ENCODE results near the gene RNF133.

RNF133 gene, protein sequence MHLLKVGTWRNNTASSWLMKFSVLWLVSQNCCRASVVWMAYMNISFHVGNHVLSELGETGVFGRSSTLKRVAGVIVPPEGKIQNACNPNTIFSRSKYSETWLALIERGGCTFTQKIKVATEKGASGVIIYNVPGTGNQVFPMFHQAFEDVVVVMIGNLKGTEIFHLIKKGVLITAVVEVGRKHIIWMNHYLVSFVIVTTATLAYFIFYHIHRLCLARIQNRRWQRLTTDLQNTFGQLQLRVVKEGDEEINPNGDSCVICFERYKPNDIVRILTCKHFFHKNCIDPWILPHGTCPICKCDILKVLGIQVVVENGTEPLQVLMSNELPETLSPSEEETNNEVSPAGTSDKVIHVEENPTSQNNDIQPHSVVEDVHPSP

DNA sequence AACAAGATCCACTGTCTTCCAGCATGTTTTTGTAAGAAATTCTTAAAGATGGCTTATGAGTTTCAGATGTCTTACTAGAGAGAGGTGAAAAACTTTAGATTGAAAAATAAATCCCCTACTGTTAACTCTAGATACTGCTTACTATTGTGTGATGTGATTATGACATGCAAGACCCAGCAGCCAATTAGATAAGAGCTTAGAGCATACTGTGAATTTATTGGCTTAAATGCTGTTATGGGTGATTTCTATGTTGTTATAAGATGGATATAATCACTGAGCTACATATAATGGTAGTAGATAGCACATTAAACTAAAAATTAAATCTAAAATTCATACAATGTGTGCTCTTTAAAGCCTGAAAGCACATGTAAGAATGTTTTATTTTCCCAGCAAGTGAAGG, at the start of gene RNF133:
Gene RNF133 (minus strand): TSS at position 101 of the 400 bp plus-strand sequence. CDS start 199 bp downstream, outside the sequence.
- no peak for DNase-seq

DNA sequence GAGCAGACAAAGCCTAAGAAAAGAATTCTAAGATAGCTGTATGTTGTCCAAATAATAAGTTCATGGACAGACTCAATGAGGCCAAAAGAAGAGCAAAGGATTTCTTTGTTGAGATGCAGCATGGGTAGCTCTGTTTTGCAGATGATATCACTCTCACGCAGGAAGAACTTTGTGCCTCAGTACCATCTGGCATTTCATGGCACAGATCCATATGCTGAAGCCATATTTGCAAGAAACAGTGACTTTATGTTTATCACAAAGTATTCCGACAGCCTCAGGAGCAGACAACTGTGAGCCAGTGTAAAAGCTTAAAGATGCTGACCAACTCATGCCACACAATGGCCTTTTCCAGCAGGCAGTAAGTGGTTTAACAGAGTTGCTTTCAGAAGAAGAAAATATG, 49.3 kb upstream of the RNF133 start:
- DNase-seq, result no peak

DNA sequence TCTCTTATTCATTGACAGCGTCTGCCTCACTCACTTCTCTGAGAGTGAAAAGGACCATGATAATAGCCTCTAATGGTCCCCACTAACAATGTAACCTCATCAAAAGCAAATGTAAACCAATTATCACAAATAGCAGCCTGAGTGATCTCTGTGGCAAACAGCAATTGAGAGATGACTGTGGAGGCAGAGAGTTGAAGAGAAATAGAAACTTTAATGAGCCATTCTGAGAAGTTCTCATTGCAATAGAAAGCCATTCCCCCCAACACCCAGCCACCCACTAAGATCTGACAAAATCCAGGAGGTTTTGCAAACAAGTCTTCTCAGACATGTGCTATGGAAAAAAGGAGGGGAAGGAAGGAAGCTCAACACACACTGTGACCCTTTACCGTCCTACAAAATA, 48.0 kb upstream of the RNF133 start:
- DNase-seq, result no peak

DNA sequence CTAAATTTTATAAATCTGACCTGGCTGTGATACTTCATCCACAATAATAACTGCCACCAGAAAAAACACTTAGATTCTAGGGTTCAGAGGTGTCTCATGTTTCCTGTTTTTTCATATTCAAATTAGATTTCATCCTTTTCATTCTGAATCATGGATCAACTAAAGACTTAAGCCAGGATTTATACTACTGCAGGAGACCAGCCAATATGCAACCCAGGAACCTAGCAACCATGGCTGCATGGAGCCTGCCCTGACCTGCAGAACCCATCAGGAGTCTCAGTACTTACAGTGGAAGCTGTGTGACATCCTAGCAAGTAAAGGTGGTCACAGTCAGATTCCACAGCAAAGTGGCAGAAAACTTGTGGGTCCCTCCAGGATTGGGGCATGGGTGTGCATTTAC, 44.3 kb upstream of the RNF133 start:
- peak; percentile 41 to 60 for DNase-seq

DNA sequence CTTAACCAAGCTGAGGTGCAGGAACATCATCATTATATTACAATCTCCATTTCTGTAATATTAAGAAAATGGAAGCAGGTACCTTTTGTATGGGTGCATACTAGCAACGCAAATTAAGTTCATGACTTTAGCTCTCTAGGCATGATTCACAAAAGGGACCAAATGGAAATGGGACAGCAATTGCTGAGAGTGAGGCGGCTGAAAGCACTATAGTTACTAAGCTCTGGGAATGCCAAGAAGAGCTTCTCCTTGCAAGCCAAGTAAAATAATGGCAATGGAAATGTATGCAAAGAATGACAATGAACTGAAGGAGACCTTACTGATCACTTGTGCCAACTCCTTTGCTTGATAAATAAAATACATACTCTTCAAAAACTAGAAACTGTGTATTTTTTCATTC, 40.0 kb upstream of the RNF133 start:
- no peak for DNase-seq

DNA sequence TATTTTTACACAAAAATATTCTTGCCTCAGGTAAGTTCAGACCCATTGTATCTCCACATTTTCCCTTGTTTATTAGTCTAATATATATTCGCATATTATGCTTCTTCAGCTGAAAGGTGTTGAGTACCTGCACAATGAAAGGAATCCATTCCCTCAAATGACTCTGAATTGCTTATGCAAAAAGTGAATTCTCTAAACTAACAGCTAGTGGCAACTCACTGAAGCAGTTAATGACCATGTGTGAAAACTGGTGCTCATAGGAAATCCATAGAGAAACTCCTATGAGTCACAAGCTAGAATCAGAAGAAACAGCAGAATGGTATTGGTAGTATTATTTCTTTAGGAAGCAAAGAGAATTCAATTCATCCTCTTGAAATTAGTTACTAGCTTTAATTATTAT, 37.3 kb upstream of the RNF133 start:
- peak in 1 of 2 experiments; percentile 13 for DNase-seq

DNA sequence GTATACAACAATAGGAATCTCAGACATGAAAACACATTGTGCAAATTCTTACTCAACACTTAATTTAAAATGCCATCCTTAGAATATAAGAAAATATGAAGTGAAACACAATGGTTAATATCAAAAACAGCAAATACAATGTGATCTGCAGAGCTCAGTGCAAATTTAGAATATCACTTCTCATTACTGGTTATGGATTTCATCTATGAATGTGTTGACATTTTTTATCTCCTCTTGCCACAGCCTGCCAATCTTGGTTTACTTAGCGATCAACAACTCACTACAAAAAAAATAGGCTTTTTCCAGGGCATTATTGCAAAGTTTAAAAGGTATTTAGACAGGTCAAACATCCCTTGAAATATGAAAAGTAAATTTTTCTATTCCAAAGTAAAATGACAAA, 28.8 kb upstream of the RNF133 start:
- no peak for DNase-seq

DNA sequence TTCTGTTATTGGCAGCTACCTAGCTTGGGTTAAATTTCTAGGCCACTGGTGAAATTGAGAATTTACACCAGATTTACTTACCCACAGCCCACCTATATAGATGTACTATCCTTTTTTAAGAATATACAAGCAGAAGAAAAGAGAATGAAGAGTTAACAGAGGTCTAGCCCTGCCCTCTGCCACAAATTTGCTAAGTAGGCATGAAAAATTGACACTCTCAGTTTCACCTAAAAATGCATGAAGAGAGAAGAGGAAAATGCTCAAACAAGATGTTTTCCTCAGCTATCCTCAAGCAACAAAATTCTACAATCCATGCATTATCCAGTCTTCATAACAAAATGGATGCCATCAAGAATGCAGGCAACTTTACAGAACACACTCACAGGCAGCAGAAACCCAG, 28.4 kb upstream of the RNF133 start:
- no peak for DNase-seq

DNA sequence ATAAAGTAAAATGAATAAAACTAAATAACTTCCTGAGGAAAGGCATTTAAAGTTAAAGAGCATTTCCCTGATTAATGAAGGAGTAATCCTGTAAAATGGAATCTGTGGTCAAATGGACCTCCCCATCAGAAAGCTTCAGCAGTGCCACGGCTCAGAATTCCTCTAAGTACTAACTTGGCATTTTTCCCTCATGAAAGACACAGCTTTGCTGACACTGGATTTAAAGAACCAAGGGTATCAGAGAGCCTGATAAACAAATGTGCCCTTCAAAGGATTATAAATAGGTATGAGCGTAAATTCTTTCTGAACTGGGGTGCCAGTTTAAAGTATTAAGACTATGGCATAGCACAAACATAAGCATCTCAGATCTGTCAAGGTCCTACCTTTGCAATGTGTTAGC, 28.0 kb upstream of the RNF133 start:
- no peak for DNase-seq

DNA sequence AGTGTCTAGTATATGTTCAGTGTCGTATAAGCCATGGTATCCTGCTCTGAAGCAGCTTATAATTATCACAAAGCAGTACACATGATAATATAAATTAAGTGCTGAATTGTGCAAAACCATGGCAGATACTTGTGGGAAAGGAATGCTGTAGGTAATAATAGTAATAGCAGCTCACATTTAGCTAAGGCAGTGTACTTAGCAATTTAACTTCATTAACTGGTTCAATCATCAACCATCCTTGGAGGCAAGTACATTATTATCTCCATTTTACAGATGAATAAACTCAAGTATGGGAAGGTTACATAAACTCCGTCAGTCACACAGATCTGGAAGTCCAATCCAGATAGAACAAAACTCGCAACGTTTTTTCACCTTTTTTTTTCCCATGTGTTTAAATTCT, 25.4 kb upstream of the RNF133 start:
- no peak for DNase-seq

DNA sequence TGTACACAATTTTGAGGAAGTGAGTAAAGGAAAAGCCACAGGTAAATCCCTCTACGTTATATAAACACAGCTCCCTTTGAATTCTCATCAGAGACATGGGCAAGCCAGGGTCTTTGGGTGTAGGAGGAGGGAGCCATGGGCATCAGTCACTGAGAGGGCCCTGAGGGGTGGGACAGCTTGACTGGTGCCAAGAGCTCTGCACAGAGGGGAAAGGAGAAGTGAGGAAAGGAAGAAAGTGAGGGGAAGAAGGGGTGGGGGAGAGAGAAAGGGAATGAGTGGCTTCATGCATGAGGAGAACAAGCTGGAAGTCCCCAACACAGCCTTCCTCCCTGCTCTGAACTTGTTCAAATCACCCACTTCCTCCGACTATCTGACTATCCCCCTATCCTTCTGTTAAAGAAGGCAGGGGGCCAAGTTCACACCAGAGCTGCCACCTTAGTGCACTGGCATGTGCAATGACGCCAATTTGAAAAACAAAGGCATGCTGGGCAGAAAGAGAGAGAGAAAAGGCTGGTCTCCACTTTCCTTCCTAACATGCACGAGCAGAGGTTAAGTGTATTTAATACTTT, 20.2 kb upstream of the RNF133 start:
- no peak for DNase-seq

DNA sequence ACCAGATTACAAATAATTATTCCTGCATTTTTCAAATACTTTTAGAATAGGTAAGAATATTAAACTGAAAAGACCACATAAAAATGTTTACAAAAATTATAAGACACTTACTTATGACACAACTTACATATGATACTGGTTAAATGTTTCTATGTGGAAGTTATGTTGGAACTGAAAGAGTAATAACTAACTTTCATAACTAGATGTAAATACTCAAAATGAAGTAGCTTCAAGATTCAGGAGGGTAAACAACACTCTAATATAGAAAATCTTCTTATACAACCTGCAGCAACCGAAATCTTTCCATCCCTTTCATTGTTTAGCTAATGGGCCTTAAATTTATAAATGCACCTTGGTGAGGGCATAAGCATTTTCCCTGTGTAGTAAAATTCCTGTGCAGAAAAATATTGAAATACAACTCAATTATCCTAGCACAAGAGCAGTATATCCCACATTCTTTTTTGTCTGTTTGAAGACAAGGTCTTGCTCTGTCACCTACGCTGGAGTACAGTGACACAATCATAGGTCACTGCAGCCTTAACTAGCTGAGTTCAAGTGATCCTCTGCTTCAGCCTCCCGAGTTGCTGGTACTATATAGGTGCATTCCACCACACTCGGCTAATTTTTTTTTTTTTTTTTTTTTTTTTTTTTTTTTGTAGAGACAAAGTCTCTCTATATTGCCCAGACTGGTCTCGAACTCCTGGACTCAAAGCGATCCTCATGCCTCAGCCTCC, 18.6 kb upstream of the RNF133 start:
- DNase-seq, result no peak

DNA sequence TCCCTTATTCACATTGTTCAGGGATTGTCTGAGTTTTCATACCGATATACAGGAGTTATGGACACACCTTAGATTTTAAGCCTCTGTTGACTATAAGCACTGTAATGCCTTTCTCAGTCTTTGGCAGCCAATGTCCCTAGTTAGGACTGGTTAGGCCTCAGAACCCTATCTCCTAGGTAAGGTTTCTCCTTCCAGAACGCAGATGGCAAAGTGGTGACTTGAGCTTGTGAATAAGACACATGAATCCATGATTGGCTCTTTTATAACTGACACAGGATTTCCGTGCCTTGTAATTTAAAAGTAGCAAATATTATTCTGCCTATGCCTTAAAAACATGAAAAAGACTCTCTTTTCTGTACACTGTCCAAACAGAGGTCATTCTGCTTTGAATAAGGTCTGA, 16.3 kb upstream of the RNF133 start:
- no peak for DNase-seq

DNA sequence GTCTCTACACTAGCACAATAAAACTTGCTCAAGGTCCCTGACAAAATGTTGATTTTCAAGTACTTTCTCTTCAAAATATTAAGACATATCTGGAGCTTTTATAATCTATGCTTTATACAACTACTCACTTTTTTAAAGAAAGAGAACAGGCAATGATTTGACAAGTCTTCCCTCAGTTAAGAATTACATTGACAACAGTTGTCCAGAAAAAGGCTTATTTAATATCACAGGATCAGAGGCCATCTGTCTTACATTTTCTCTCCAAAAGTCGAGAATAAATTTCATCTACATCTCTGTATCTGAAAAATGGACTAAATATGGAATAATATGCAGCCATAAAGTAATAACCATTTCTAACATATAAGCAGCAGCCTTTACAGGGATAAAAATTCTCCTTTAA, 12.0 kb upstream of the RNF133 start:
- DNase-seq, result no peak

DNA sequence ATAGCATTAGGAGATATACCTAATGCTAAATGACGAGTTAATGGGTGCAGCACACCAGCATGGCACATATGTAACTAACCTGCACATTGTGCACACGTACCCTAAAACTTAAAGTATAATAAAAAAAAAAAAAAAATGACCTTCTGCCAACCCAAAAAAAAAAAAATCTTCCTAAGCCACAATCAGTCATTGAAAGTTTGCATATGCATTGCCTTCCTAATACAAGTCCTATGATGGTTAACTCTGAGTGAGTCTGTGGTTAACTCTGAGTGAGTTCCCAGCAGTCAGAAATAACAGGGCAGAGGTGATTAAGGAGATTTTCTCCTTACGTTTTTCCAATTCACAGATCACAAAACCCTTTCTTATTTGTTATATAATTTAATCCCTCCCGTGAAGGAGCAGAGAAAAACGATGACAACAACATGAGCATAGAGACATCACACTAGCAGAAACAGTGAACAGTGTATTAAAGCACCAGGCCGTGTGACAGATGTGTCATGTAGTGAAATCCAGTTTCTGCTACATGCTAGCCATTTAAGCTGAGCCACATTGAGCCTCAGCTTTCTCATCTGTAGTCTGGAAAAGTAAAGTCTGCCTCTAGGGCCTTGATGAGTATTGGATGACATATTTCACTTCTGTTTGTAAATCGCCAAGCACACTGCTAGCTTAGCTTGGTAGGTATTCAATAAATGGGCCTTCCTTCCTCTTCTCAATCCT, 11.2 kb upstream of the RNF133 start:
- DNase-seq, result no peak

DNA sequence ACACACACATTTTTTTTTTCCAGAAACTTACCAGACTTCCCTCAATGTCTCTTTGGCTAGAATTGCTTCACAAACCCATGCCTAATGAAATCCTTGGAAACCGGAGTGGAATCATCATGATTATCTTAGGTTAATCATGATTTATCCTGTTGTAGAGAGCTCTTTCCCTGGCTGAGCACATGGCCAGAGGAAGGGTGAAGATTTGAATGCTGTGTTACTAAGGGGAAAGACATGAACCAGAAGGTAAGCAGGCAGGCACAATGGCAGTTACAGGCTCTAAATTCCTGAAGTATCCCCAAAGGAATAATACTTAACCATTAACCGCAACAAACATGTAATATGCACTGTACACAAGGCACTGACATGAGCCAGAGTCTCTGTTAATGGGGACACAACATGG, 7.9 kb upstream of the RNF133 start:
- DNase-seq, result no peak

DNA sequence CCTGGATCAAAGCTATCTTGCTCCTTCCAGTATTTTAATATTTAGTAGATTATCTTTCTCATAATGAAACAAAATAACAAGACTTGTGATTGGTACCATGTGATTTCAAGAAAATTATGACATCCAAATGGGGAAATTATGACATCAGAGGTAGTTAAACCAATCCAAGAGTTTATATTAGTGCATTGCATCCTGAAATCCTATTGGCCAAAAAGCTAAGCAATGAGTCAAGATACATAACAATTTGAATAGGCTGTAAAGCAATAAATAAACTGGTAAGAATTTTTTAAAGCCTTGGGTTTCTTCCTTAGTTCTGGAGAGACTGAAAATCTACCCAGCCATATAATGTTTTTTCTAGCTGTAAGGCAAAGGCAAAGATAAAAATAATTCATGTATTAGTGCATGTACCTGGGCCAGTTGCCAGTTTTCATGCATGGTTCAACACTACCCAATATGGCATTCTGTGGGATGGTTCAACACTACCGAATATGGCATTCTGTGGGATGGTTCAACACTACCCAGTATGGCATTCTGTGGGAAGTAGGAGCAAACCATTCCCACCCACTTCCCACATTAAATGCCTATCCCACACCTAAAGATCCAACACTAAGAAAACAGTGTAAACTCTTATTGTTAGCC, 4.1 kb upstream of the RNF133 start, which contains the start of gene RNF148:
Gene RNF148 (minus strand): TSS at position 51 of the 639 bp plus-strand sequence. CDS start 172 bp downstream, outside the sequence.
- DNase-seq, result no peak

DNA sequence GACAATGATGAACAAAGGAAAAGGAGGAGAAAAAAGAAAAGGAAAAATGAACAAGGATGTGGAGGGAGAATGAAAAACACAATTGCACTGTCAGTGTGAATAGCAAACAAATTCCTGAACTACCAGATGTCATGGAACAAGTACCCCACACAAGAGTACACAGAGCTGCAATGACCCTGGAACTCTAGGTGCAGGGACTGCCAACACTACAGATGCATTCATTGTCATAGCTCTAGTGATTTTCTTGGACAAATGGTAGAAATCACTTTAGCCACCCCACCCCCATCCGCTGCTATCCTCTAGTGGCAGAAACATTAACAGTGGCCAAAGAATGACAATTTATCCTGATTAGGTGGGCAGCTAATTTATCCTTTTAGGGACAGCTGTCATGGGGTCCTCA, 3.1 kb downstream of the RNF133 start:
- DNase-seq, result no peak

DNA sequence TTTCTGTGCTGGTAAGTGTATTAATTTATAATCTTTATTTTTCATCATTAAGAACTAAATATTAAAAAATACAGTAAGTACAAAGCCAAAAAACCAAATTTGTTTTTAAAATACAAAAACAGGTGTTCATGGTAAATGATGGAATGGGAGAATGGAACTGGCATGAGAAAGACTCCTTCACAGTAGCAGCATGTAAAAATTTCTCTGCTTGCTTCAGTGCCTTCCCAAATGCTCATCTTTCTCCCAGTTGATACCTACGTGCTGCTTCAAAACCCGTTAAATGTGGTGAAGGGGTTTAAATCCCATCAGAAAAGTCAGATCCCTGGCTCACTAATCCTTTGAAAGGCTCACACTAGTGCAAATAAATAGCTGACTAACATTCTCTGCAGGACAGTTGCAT, 4.2 kb downstream of the RNF133 start:
- DNase-seq, result no peak

DNA sequence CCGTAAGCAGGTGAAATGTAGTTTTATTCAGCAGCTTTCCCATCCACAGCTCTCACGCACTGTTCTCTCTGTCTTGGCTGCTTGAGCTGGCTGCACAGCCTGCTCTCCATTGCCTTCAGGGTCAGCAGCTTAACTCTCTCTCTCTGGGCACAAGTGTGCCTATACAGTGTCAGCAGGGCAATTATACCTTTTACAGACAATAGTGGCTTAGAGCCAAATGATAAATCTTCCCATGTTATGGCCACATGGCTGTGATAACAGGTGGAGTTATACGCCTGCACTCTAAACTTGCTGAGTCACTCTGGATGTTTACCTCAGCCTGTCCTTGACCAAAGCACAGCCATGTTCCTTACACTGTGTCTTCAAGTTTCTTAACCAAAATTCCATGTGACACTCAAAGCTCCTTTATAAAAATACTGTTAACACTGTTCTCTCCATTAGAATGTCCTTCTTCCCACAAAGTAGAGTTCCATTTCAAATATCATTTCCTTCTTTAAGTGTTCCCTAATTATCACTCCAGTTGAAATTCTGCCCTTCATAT, 6.1 kb downstream of the RNF133 start:
- DNase-seq, result no peak

DNA sequence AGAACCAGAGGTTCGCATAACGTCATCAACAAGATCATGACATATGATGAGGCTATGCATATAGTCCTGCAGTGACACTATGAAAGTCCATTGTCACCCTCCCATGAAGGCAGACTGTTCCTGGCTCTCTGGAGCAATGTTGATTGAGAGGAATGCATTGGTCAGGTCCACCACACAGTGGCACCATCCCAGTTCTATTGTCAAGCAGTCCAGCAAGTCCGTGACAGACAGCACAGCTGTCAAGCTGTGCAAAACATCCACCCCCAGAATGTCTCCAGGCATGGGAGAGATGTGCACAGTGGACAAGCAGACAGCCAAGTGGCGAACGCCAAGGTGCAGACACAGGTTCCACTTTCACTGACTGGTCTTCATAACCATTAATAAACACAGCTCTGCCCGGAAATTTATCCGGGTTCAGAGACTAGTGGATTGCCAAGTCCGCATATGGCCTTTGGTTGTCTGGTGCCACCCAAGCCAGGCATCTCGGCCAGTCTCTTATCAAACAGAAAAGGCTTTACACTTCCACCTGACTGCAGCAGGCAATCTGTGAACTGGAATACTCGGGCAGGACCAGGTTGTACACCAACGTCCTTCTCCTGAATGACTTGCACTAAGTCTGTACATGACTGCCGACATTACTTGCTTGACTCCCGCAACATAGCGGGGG, 7.2 kb downstream of the RNF133 start:
- DNase-seq, result no peak
